Measurements from ENCODE around the gene FOXP1. TPM values are rescaled to one million over a fixed set of nuclear protein-coding genes. Genes with fewer than 3 reads are reported as not detected.

Gene FOXP1
- total RNA-seq, 1 donor from 2014 or later = 110 TPM

DNA sequence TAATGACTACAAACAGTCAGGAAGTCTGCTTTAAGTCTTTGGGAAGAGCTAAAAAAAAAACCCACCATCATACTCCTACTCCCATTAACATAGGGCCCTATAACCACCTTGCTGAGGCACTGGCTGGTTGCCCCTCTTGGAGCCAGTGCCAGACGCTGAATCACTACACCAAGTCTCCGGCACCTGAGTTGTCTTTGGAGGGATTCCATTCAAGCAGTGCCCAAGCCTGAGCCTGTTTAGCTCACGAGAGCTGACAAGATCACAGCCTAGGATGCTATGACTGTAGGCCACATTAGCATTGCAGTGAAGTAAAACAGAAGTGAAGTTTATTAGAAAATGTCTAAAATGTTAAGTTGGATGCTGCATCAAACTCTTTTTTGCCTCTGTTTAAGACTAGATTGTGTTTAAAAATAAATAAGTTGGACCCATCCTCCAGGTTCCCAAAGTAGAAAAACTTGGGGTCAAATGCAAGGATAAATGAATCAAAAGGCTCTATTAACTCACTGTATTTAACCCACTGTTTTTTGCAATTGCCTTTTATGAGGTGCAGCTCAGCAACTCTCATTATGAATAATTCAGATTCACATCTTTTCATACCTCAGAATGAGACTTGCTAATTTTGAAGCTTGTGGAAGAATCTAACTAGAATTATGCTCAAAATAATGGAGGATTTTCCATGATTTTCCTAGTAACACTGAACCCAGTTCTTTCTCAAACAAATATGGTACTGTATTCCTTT is 461.9 kb downstream of the FOXP1 start:
- Mint-ChIP-seq H3K9me3 (no peaks in the 10 kb centered on the region), H3K27me3 (no peaks in the 10 kb centered on the region), H3K27ac (peak overlapping the region; percentile 39), H3K4me1 (peaks cover 63% of the 10 kb centered on the region), H3K4me3 (no peak overlapping the region), H3K36me3 (ENCODE audit: low read depth) (peaks cover 57% of the 10 kb centered on the region)
- no peak for DNase-seq
- intact Hi-C loops (cut with micrococcal nuclease) = loop anchor here (2.0 kb wide), 1 partner anchor 19 kb away; no protein-coding TSS in a partner anchor

GRCh38 chr3:71120012-71120411 is 463.5 kb downstream of the FOXP1 start:
- no peak overlapping the region for H3K27ac Mint-ChIP-seq
- H3K4me1 Mint-ChIP-seq = peaks cover 54% of the 10 kb centered on the region
- peaks cover 56% of the 10 kb centered on the region for H3K36me3 Mint-ChIP-seq (ENCODE audit: low read depth)
- H3K4me3 Mint-ChIP-seq = no peak overlapping the region
- H3K27me3 Mint-ChIP-seq = no peaks in the 10 kb centered on the region
- H3K9me3 Mint-ChIP-seq = no peaks in the 10 kb centered on the region
- DNase-seq = no peak
- intact Hi-C loops (cut with micrococcal nuclease) = loop anchor here (2.0 kb wide), 1 partner anchor 17 kb away; no protein-coding TSS in a partner anchor

- H3K36me3 Mint-ChIP-seq (ENCODE audit: low read depth) = peaks cover 56% of the 10 kb centered on the region
Measured at GRCh38 chr3:71119171-71119570, 464.4 kb downstream of the FOXP1 start.

GRCh38 chr3:71118436-71118835 is 465.1 kb downstream of the FOXP1 start:
- DNase-seq = no peak
- Mint-ChIP-seq H3K27ac (no peak overlapping the region), H3K36me3 (ENCODE audit: low read depth) (peaks cover 60% of the 10 kb centered on the region), H3K4me1 (peaks cover 57% of the 10 kb centered on the region), H3K9me3 (no peaks in the 10 kb centered on the region), H3K27me3 (no peaks in the 10 kb centered on the region), H3K4me3 (no peak overlapping the region)
- intact Hi-C loops (cut with micrococcal nuclease) = no loop called here

More at GRCh38 chr3:71119171-71119570, 464.4 kb downstream of the FOXP1 start:
- Mint-ChIP-seq H3K4me3 (no peak overlapping the region), H3K9me3 (no peaks in the 10 kb centered on the region), H3K27ac (no peak overlapping the region), H3K4me1 (peaks cover 56% of the 10 kb centered on the region), H3K27me3 (no peaks in the 10 kb centered on the region)
- intact Hi-C loops (cut with micrococcal nuclease) = no loop called here
- no peak for DNase-seq

DNA sequence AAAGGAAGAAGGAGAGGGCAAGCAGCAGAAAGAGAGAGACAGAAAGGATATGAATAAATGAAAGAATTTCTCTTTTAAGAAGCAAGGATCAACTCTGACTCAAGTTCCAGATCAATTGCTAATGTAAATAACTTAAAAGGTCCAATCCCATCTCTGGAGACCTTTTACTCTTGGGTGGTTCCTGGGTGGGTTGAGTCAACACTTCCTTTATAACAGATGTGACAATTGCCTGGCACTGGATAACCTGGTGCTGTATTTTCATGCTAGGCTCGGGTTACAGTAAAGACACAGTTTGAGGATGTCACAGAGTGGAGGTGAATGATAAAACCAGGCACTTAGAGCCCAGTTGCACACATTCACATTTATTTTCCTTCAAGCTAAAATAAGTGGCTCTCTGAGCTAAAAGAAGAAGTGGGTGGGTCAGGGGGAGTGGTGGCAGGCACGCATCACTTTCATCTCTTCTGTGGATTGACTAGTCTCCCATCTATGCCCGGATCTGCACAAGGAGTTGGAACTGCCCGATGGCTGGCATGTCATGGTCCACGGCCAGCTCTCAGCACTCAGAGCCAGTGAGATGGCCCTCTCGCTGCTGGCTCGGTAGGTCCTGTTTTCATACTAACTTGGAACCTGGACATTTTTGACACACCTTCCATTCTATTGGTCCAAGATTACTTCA is 465.8 kb downstream of the FOXP1 start:
- Mint-ChIP-seq H3K27ac (peak overlapping the region; percentile 60), H3K4me1 (peaks cover 56% of the 10 kb centered on the region)
- intact Hi-C loops (cut with micrococcal nuclease) = no loop called here

GRCh38 chr3:71114610-71115009 is 468.9 kb downstream of the FOXP1 start:
- Mint-ChIP-seq H3K9me3 (no peaks in the 10 kb centered on the region), H3K36me3 (ENCODE audit: low read depth) (peaks cover 63% of the 10 kb centered on the region), H3K4me3 (no peak overlapping the region), H3K4me1 (peaks cover 48% of the 10 kb centered on the region), H3K27me3 (no peaks in the 10 kb centered on the region), H3K27ac (no peak overlapping the region)
- DNase-seq = no peak
- intact Hi-C loops (cut with micrococcal nuclease) = no loop called here

More for the DNA sequence above, 465.8 kb downstream of the FOXP1 start:
- no peak overlapping the region for H3K4me3 Mint-ChIP-seq
- H3K27me3 Mint-ChIP-seq = no peaks in the 10 kb centered on the region
- no peak for DNase-seq
- peaks cover 58% of the 10 kb centered on the region for H3K36me3 Mint-ChIP-seq (ENCODE audit: low read depth)
- no peaks in the 10 kb centered on the region for H3K9me3 Mint-ChIP-seq

- peaks cover 67% of the 10 kb centered on the region for H3K36me3 Mint-ChIP-seq (ENCODE audit: low read depth)
- H3K27me3 Mint-ChIP-seq = no peaks in the 10 kb centered on the region
- peaks cover 52% of the 10 kb centered on the region for H3K4me1 Mint-ChIP-seq
- peak overlapping the region; percentile 27 for H3K27ac Mint-ChIP-seq
- H3K4me3 Mint-ChIP-seq = no peak overlapping the region
- H3K9me3 Mint-ChIP-seq = no peaks in the 10 kb centered on the region
- no peak for DNase-seq
- intact Hi-C loops (cut with micrococcal nuclease) = no loop called here
Measured at GRCh38 chr3:71112576-71112975, 471.0 kb downstream of the FOXP1 start.

GRCh38 chr3:71111784-71112440 is 471.6 kb downstream of the FOXP1 start:
- no peak for DNase-seq
- intact Hi-C loops (cut with micrococcal nuclease) = no loop called here
- Mint-ChIP-seq H3K4me1 (peaks cover 52% of the 10 kb centered on the region), H3K27ac (peak overlapping the region; percentile 27), H3K9me3 (no peaks in the 10 kb centered on the region), H3K27me3 (no peaks in the 10 kb centered on the region), H3K4me3 (no peak overlapping the region), H3K36me3 (ENCODE audit: low read depth) (peaks cover 67% of the 10 kb centered on the region)

GRCh38 chr3:71110385-71111222 is 472.9 kb downstream of the FOXP1 start:
- intact Hi-C loops (cut with micrococcal nuclease) = no loop called here
- Mint-ChIP-seq H3K27ac (no peak overlapping the region), H3K27me3 (no peaks in the 10 kb centered on the region), H3K4me3 (no peak overlapping the region), H3K4me1 (peaks cover 52% of the 10 kb centered on the region), H3K9me3 (no peaks in the 10 kb centered on the region), H3K36me3 (ENCODE audit: low read depth) (peaks cover 62% of the 10 kb centered on the region)
- no peak for DNase-seq

- H3K27ac Mint-ChIP-seq = peak overlapping the region; percentile 25
Measured at GRCh38 chr3:71109977-71110285, 473.6 kb downstream of the FOXP1 start.

DNA sequence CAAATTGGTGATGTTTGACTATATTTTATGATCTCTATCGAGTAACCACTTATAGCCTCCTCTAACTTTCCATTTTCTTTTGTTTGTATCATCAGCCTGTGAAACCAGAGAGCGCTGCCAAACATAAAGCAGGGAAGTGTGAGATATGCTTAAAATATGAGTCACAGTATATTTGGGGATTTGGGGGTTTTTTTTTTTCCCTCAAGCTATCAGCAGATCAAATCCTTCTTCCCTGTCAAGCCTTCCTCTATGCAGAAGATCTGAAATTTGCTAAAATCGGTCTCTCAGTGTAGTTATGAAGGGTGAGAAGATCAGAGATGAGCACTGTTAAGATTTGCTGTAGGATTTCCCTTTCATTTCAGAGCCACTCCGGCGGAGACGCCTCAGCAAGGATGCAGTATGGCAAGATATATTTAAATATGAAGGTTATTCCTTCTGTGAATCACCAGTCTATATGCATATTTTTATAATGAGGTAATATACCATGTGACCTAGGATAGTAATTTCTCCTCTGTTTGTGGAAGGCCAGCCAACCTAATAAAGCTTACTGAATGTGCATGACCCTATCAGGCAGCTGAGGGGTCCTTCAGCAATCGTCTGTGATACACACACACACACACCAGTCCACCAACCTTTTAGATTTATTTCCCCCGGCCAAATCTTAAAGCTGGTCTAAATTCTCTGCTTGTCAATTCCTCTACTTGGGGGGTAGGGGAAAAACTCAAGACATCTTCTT is 474.1 kb downstream of the FOXP1 start:
- H3K4me1 Mint-ChIP-seq = peaks cover 55% of the 10 kb centered on the region
- no peak for DNase-seq
- peaks cover 67% of the 10 kb centered on the region for H3K36me3 Mint-ChIP-seq (ENCODE audit: low read depth)
- peak overlapping the region; percentile 38 for H3K27ac Mint-ChIP-seq
- H3K9me3 Mint-ChIP-seq = no peaks in the 10 kb centered on the region
- intact Hi-C loops (cut with micrococcal nuclease) = loop anchor here (1.0 kb wide), 1 partner anchor 18 kb away; no protein-coding TSS in a partner anchor
- peak overlapping the region; percentile 2 for H3K4me3 Mint-ChIP-seq
- no peaks in the 10 kb centered on the region for H3K27me3 Mint-ChIP-seq

More at GRCh38 chr3:71109977-71110285, 473.6 kb downstream of the FOXP1 start:
- DNase-seq = no peak
- H3K4me3 Mint-ChIP-seq = no peak overlapping the region
- H3K27me3 Mint-ChIP-seq = no peaks in the 10 kb centered on the region
- peaks cover 67% of the 10 kb centered on the region for H3K36me3 Mint-ChIP-seq (ENCODE audit: low read depth)
- intact Hi-C loops (cut with micrococcal nuclease) = loop anchor here (1.0 kb wide), 1 partner anchor 17 kb away; no protein-coding TSS in a partner anchor
- H3K4me1 Mint-ChIP-seq = peaks cover 58% of the 10 kb centered on the region
- H3K9me3 Mint-ChIP-seq = no peaks in the 10 kb centered on the region

DNA sequence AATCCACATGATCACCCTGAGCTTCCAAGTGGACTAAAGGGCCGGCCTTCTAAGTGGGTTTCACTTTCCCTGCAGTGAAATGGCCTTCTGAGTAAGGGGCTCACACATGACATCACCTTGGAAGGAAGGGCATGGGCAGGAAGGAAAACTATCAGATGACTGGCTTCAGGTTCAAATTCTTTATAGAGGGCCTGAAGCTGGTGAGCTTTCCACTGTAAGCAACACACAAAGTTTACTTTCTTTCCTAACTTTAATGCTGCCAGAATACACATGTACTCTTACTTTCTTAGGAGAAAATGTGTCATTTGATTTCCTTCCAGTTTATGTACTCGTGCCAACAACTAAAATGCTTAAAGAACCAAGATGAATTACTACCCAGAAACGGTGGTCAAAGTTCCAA is 475.6 kb downstream of the FOXP1 start:
- no peak overlapping the region for H3K4me3 Mint-ChIP-seq
- DNase-seq = no peak
- no peaks in the 10 kb centered on the region for H3K9me3 Mint-ChIP-seq
- peak overlapping the region; percentile 6 for H3K27ac Mint-ChIP-seq
- H3K4me1 Mint-ChIP-seq = peaks cover 60% of the 10 kb centered on the region
- intact Hi-C loops (cut with micrococcal nuclease) = no loop called here
- H3K27me3 Mint-ChIP-seq = no peaks in the 10 kb centered on the region
- peaks cover 70% of the 10 kb centered on the region for H3K36me3 Mint-ChIP-seq (ENCODE audit: low read depth)

DNA sequence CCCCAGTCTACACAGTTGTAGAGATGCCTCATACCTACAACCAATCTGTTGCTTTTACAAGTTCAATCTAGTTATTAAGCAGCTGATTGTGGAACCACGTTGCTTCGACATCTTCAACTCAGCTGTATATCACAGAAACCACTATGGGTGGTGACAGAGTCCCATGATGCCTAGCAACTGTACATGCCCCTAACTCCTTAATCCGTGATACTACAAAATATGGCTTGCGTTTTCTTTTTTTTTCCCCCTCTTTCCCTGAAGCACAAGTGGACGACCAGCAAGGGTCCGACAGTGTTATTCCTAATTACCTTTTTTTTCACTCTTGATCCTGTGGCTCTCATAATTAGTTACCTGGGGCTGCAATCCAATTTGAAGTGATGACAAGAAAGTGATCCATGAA is 478.6 kb downstream of the FOXP1 start:
- Mint-ChIP-seq H3K27me3 (no peaks in the 10 kb centered on the region), H3K36me3 (ENCODE audit: low read depth) (peaks cover 65% of the 10 kb centered on the region), H3K9me3 (no peaks in the 10 kb centered on the region), H3K27ac (no peak overlapping the region), H3K4me1 (peaks cover 70% of the 10 kb centered on the region), H3K4me3 (no peak overlapping the region)
- intact Hi-C loops (cut with micrococcal nuclease) = no loop called here
- no peak for DNase-seq
